GM12891 (cell line): ENCODE measurements around the gene PCDH15.

ENCODE experiments used
- DNase-seq: peaks from one replicate; pipeline ENCODE4 v3.0.0; 2011; ENCODE audit warnings: low spot score; ENCODE audit not compliant: insufficient read length
- FAIRE-seq: peaks from 2 replicates; lab custom pipeline; 2011; peaks lifted over from hg19 to GRCh38; lab: Jason Lieb, UNC
- PAX5 ChIP-seq: IDR thresholded peaks from 2 replicates; pipeline ENCODE4 v1.6.1; 2011; ENCODE audit warnings: low read length, moderate library complexity, mild to moderate bottlenecking; ENCODE audit not compliant: insufficient read depth, severe bottlenecking
- POLR2A ChIP-seq: IDR thresholded peaks from 2 replicates; pipeline ENCODE4 v1.6.1; 2011; ENCODE audit warnings: low read depth, low read length, control low read depth
- POLR2AphosphoS5 ChIP-seq: IDR thresholded peaks from 2 replicates; pipeline ENCODE4 v1.6.1; 2011; ENCODE audit warnings: low read depth, low read length, control low read depth
- POU2F2 ChIP-seq: IDR thresholded peaks from 2 replicates; pipeline ENCODE4 v1.6.1; 2011; ENCODE audit warnings: low read depth, mild to moderate bottlenecking, control low read depth, low read length, moderate library complexity
- SPI1 ChIP-seq: IDR thresholded peaks from 2 replicates; pipeline ENCODE4 v1.6.1; 2011; ENCODE audit warnings: low read depth, low read length, control low read depth
- TAF1 ChIP-seq: IDR thresholded peaks from 2 replicates; pipeline ENCODE4 v1.6.1; 2011; ENCODE audit warnings: low read depth, low read length, control low read depth

Gene PCDH15

DNA sequence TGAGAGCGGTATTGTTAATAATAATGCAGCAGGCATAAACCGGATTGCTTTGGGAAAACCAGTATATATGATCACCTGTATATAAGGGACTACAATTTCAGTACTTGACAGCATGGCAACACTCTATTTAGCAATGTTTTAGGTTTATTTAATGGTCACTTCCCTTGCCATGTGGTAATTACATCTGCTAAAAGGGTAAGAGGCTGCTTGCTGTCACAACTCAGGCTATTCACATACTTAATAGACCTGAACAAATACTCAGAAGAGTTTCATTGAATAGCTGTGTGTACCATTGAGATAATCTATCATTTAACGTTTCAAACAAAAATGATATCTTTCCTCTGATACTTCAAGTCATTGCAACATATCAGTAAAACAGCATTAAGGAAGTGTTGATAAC, 90.1 kb downstream of the PCDH15 start:
- TF ChIP-seq POLR2A (no peak), POU2F2 (no peak), PAX5 (no peak), TAF1 (no peak), SPI1 (no peak)
- FAIRE-seq: no peak

DNA sequence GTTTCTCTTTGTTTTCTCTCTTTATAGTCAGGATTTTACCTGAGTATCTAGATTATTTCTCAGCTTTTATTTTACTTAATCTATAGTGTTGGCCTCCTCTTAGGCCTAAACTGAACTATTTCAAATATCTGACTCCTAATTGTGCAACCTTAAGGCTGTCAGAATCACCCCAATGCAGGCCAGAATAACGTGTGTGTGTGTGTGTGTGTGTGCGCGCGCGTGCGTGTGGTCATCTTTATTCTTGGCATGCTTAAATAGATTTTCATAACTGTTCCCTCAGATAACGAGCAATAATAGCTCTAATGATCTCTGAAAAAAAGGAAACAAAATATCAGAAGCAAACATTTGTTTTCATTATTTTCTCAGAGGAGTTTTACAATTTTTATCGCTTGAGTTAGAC, 92.4 kb downstream of the PCDH15 start:
- DNase-seq (no peak), FAIRE-seq (no peak)
- TF ChIP-seq POU2F2: no peak
- TF ChIP-seq PAX5: no peak
- no peak for TF ChIP-seq TAF1
- no peak for TF ChIP-seq POLR2AphosphoS5
- no peak for TF ChIP-seq SPI1
- no peak for TF ChIP-seq POLR2A

More for the DNA sequence above, 90.1 kb downstream of the PCDH15 start:
- DNase-seq: no peak

DNA sequence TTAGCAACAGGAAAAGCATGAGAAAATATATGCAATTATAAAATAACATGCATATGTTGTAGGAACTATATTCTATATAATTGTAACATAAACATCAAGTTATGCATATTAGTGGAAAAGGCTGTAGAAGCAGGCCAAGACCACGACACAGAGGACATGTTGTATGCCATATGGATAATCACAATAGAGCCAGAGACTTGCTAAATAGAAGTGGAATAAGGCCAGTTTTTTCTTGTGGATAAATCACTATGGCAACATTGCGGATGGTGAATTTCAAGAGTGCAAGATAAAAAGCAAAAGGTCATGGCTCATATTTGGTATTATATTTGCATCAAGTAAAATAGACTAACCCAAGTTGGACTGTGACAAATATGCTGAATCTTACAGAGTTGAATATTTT, 93.0 kb downstream of the PCDH15 start:
- FAIRE-seq (no peak), DNase-seq (no peak)
- TF ChIP-seq TAF1 (no peak), POU2F2 (no peak), PAX5 (no peak), POLR2A (no peak), POLR2AphosphoS5 (no peak), SPI1 (no peak)

DNA sequence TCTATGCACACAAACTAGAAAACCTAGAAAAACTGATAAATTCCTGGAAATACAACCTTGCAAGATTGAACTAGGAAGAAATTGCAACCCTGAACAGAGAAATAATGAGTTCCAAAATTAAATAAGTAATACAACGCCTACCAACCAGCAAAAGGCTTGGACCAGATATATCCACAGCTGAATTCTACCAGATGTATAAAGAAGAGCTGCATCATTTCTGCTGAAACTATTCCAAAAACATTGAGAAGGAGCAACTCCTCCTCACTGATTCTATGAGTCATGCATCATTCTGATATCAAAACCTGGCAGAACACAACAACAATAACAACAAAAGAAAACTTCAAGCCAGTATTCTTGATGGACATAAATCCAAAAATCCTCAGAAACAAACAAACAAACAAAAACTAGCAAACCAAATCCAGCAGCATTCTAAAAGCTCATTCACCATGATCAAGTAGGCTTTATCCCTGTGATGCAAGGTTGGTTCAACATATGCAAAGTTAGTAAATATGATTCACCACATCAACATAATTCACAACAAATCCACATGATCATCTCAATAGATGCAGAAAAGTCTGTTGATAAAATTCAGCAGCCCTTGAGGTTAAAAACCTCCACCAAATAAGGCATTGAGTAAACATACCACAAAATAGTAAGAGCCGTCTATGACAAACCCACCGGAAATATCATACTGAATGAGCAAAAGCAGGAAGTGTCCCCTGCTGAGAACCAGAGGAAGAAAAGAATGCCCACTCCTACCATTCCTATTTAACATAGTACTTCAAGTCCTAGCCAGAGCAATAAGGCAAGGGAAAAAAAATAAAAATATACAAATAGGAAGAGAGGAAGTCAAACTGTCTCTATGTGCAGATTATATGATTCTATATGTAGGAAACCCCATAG, 98.2 kb downstream of the PCDH15 start:
- FAIRE-seq: no peak
- no peak for TF ChIP-seq POLR2AphosphoS5
- TF ChIP-seq POLR2A: no peak
- TF ChIP-seq SPI1: no peak
- no peak for TF ChIP-seq POU2F2
- TF ChIP-seq TAF1: no peak
- TF ChIP-seq PAX5: no peak
- DNase-seq: no peak

DNA sequence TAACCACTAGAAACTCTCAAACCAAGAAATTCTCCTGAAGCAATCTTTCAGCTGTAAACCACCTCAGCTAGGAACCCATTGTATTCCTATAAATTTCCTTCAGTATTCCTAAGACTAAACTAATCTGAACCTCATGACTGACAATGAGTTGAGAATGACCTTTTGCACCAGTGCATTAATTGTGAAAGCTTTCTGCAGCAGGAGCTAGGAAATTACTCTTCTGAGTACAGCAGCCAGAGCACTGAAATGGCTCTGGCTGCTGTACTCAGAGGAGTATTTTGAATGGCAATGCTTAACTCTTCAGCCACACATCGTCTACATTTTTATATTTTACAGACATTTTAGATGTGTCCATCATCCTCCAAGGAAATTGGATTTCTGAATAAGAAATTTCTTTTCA, 109.7 kb downstream of the PCDH15 start:
- DNase-seq (no peak), FAIRE-seq (no peak)
- no peak for TF ChIP-seq POLR2A
- TF ChIP-seq SPI1: no peak
- no peak for TF ChIP-seq POU2F2
- TF ChIP-seq TAF1: no peak
- no peak for TF ChIP-seq POLR2AphosphoS5
- TF ChIP-seq PAX5: no peak

DNA sequence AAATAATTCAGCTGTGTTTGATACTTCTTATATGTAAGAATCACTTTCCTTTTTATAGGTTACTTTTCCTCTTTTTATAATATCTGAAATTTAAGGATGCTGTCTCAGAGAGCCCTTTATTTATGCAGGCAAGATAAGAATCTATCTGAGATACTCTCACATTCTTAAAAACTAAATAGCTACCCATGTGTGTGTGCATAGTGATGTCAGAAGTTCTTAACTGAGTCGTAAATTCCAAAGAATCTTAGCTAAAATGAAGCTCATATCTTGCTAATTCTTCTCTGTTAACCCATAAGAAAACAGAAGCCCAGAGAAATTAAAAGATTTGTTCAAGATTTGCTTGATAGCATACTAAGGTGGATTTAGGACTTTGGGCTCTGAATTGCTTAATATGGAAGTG, 118.5 kb downstream of the PCDH15 start:
- TF ChIP-seq POLR2A (no peak), POU2F2 (no peak), PAX5 (no peak), POLR2AphosphoS5 (no peak), TAF1 (no peak), SPI1 (no peak)
- FAIRE-seq (no peak), DNase-seq (no peak)

DNA sequence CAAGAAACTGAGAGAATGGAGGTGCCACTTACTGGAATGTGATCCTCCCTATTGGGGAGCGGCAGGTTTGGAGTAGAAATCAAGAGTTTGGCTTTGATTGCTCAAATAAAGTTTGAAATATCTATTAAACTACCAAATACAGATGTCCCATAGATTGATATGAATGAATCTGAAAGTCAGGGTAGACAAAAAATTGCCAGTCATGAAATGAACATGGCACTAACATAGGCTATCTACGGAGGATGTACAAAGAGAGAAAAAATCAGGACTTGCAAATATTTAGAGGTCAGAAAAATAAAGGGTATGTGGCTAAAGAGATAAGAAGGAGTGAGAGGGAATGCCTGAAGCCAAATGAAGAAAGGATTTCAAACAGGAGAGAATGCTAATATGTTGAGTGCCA, 119.9 kb downstream of the PCDH15 start:
- FAIRE-seq (no peak), DNase-seq (no peak)
- TF ChIP-seq PAX5: no peak

DNA sequence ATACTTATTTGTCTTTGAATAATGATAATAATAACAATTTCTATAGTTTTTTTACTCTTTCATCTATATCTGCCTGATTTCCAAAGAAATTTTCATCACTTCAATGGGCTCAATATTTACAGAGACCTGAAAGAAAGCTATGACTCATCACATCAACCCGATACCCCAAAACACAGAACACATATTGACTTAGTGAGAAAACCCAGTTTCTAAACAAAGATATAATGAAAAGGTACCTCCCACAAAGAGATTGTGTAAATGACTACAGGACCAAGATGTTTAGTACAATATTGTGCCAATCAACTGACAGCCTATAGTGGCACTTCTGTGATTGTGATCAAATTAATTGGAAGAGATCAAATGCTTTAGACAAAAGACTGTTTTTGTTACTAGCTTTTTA, 133.9 kb downstream of the PCDH15 start:
- TF ChIP-seq POU2F2 (no peak), POLR2AphosphoS5 (no peak), PAX5 (no peak), POLR2A (no peak), TAF1 (no peak), SPI1 (no peak)

DNA sequence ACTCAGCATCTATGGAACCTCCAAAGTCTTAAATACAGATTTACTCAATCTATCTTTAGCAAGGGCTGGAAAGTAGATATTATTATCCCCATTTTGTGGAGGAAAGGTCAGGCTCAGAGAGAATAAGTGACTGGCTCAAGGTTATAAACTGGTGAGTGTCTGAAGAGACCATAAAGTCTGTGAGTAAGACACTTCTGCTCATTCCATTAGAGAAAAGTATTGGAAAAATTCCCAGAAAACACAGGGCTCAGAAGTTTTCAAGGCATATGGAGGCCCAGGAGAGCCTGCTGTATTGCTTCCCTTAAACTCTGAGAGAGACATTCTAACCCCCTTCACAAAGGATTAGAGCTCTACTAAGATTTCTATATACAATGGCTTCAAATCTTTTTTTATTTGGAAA, 134.8 kb downstream of the PCDH15 start:
- no peak for DNase-seq
- no peak for FAIRE-seq
- TF ChIP-seq POU2F2: no peak

More for the DNA sequence above, 133.9 kb downstream of the PCDH15 start:
- DNase-seq (no peak), FAIRE-seq (no peak)

DNA sequence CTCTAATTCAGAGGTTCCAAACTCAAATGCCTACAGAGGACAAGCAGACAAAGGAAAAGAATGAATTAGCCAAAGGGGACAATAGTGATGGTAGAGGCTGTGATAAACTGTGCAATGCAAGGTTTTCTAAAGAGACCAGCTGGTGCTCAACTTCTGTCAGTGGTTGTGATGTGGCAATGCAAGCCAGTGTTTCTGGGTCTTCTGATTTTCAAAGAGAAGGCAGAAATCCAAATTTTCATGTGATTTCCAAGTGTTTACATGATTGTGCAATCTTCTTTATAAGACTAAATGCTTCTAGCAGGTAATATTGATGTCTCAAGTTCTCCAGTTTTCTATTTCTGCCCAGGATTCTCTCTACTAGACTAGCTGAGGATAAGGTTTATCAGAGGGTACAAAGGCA, 135.9 kb downstream of the PCDH15 start:
- TF ChIP-seq POLR2A (no peak), POLR2AphosphoS5 (no peak), TAF1 (no peak), PAX5 (no peak), SPI1 (no peak), POU2F2 (no peak)
- FAIRE-seq (no peak), DNase-seq (no peak)
